MCF 10A (cell line): ENCODE data around the gene SMIM9. TPM values are rescaled to one million over a fixed set of nuclear protein-coding genes. Genes with fewer than 3 reads are reported as not detected.
A peak's percentile ranks its signal among the peaks of the same experiment; 100 is the strongest.

Experiments
- BruUV-seq: library from RNA; stranded (reverse); fragments of 400-500 nt; replicated peaks from 2 replicates; lab custom pipeline; 2021; lab: Mats Ljungman, UMichigan
- CTCF ChIA-PET: fragments of 300-600 bp; sonication (Branson Sonifier 250); formaldehyde crosslinking; extraction: SDS; loops from one replicate; lab custom pipeline; 2021; ENCODE audit warnings: antibody characterized with exemption, inconsistent platforms; lab: Yijun Ruan, JAX
- POLR2A ChIA-PET: fragments of 300-600, 350-650 bp; sonication (Branson Sonifier 250); formaldehyde crosslinking; extraction: SDS; loops from one replicate; lab custom pipeline; 2020; ENCODE audit warnings: antibody characterized with exemption, inconsistent platforms; lab: Yijun Ruan, JAX
- DNase-seq: peaks from one replicate; pipeline ENCODE4 v3.0.0-alpha.2; 2018; ENCODE audit not compliant: unreplicated experiment
- H3K27ac Mint-ChIP-seq: one replicate; pipeline ENCODE4 v1.8.0; 2022; ENCODE audit warnings: mild to moderate bottlenecking, low read depth, mixed read lengths; ENCODE audit not compliant: unreplicated experiment
- H3K27me3 Mint-ChIP-seq: one replicate; pipeline ENCODE4 v1.8.0; 2022; ENCODE audit warnings: mixed read lengths; ENCODE audit not compliant: insufficient read depth, unreplicated experiment
- H3K36me3 Mint-ChIP-seq: one replicate; pipeline ENCODE4 v1.8.0; 2022; ENCODE audit warnings: mild to moderate bottlenecking, moderate library complexity, mixed read lengths; ENCODE audit not compliant: insufficient read depth, unreplicated experiment
- H3K4me1 Mint-ChIP-seq: one replicate; pipeline ENCODE4 v1.8.0; 2022; ENCODE audit warnings: mixed read lengths; ENCODE audit not compliant: insufficient read depth, unreplicated experiment
- H3K4me3 Mint-ChIP-seq: one replicate; pipeline ENCODE4 v1.8.0; 2022; ENCODE audit warnings: mild to moderate bottlenecking, moderate library complexity, mixed read lengths; ENCODE audit not compliant: unreplicated experiment
- H3K9me3 Mint-ChIP-seq: one replicate; pipeline ENCODE4 v1.8.0; 2022; ENCODE audit warnings: mixed read lengths; ENCODE audit not compliant: unreplicated experiment
- CTCF ChIP-seq: fragments of 200-600 bp; IDR thresholded peaks from one replicate; pipeline ENCODE4 v1.8.0; 2022; ENCODE audit warnings: antibody characterized with exemption, mild to moderate bottlenecking; ENCODE audit not compliant: unreplicated experiment
- intact Hi-C: fragments of 100-400 bp; cut with micrococcal nuclease; formaldehyde crosslinking; loops from 2 replicates; pipeline ENCODE4 v1.14.1; 2022
- total RNA-seq: library from RNA; stranded (reverse); gene quantifications from 2 replicates; pipeline ENCODE4 v1.2.3, GENCODE V29; 2022

The SMIM9 gene
- total RNA-seq, 1 experiment from 2014 or later: not detected

GRCh38 chrX:154802947-154803346 is 31.5 kb downstream of the SMIM9 start:
- CTCF ChIA-PET: interaction anchor here (0.6 kb wide), 1 partner anchor 33 kb away, joined by 5 read pairs; no protein-coding TSS in a partner anchor
- Mint-ChIP-seq H3K9me3 (peaks cover 10% of the 10 kb centered on the region), H3K4me3 (no peak overlapping the region), H3K36me3 (no peaks in the 10 kb centered on the region), H3K27me3 (no peaks in the 10 kb centered on the region), H3K27ac (no peak overlapping the region), H3K4me1 (peaks cover 24% of the 10 kb centered on the region)
- no TSS peak for BruUV-seq
- POLR2A ChIA-PET: interaction anchor here (0.6 to 1.0 kb wide), 2 partner anchors 40 to 468 kb away, joined by 3 to 5 read pairs; no protein-coding TSS in a partner anchor
- no peak for TF ChIP-seq CTCF
- no peak for DNase-seq
- intact Hi-C loops: no loop called here

GRCh38 chrX:154800478-154801210 is 33.8 kb downstream of the SMIM9 start:
- no peaks in the 10 kb centered on the region for H3K9me3 Mint-ChIP-seq
- POLR2A ChIA-PET: interaction anchor here (0.6 to 1.8 kb wide), 3 partner anchors 11 to 41 kb away, joined by 3 to 6 read pairs (median 3); no protein-coding TSS in a partner anchor

DNA sequence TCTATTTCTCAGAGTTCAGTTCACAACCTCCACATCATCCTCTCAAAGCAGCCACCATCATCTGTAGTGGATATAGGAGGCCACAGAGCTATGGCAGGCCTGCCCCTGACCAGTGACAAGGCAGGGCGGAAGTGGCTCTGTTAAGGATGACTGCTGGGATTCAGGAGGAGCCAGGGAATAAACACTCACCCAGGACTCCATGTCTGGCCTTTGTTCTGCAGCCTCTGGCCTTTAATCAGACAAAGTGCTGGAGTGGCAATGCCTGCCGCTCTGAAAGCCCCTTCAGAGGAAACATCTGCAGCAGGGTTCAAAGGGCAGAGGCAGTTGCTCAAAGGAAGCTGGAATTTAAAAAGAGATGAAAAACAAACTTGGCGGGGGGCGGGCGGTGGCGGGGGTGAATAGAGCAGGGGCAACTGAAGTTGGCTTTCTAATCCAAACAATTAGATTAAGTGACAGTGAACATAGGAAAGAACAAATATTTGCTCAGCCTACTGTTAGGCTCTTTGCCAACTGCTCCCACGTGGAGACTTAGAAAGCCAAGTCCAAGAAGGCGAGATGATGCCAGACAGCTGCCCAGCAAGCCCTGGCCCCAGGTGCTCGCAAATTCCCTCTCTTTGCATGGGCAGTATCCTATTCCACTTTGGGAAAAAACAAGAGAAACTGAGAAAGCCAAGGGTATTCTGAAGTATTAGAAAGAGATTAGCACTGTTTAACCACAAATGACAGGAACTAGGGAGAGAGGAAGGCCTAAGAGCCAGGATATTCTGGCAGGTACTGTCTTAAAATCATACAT is 34.7 kb downstream of the SMIM9 start:
- ChIA-PET CTCF (interaction anchor here (0.5 kb wide), 1 partner anchor 42 kb away, joined by 3 read pairs; no protein-coding TSS in a partner anchor), POLR2A (interaction anchor here (0.6 to 1.8 kb wide), 7 partner anchors 12 to 402 kb away, joined by 3 to 6 read pairs (median 3); no protein-coding TSS in a partner anchor)

More at GRCh38 chrX:154800478-154801210, 33.8 kb downstream of the SMIM9 start:
- no TSS peak for BruUV-seq
- peaks cover 36% of the 10 kb centered on the region for H3K4me1 Mint-ChIP-seq
- H3K36me3 Mint-ChIP-seq: no peaks in the 10 kb centered on the region
- intact Hi-C loops: no loop called here
- no peak for DNase-seq
- CTCF ChIA-PET: no interaction called here
- H3K27me3 Mint-ChIP-seq: no peaks in the 10 kb centered on the region
- TF ChIP-seq CTCF: no peak
- no peak overlapping the region for H3K27ac Mint-ChIP-seq
- no peak overlapping the region for H3K4me3 Mint-ChIP-seq

More for the DNA sequence above, 34.7 kb downstream of the SMIM9 start:
- Mint-ChIP-seq H3K9me3 (no peaks in the 10 kb centered on the region), H3K27ac (peak overlapping the region; percentile 72), H3K4me1 (peaks cover 36% of the 10 kb centered on the region), H3K27me3 (no peaks in the 10 kb centered on the region), H3K4me3 (no peak overlapping the region), H3K36me3 (no peaks in the 10 kb centered on the region)
- peak; percentile 53 for DNase-seq
- no TSS peak for BruUV-seq
- TF ChIP-seq CTCF: no peak
- intact Hi-C loops: no loop called here
